ENCODE measurements around the gene STK10.

The STK10 gene

DNA sequence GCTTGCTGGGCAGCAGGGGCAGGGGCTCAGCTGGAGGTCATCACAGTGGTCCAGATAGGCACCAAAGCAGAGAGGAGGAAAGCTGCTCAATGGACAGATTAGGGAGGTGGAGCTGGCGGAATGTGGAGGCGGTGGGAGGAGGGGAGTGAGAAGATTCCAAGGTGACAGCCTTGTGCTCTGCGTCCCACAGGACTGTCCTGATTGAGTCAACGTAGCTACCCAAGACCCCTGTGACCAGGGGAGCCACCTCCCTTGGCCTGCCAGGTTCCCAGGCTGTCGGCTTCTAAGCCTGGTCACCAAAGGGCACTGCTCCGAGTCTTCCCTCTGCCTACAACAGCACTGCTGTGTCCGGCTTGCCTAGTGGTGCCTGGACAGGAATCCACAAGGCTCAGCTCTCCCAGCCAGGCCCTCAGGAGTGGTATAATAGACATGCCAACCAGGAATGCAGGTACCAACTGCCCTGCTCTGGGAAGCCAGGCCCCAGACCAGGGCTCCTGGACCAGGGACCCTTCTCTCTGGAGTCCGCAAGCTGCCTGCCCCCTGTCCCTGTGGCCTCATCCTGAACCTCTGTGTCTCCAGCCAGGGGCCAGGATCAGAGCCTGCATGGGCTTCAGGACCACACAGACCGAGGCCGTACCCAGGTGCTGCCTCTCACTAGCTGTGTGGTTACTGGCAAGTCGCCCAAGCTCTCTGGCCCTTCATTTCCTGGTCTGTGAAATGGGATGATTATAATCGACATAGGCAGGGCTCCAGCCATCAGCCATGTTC lies 67.9 kb downstream of the STK10 start:
- ChIA-PET CTCF (no interaction called here), POLR2A (no interaction called here)
- DNase-seq (ENCODE audit: extremely low spot score) = no peak
- TF ChIP-seq L3MBTL2 (conservative IDR thresholded peaks at IDR 0.05) (no peak), ZNF384 (IDR thresholded peaks at IDR 0.05) (no peak), NFRKB (IDR thresholded peaks at IDR 0.05) (no peak)

DNA sequence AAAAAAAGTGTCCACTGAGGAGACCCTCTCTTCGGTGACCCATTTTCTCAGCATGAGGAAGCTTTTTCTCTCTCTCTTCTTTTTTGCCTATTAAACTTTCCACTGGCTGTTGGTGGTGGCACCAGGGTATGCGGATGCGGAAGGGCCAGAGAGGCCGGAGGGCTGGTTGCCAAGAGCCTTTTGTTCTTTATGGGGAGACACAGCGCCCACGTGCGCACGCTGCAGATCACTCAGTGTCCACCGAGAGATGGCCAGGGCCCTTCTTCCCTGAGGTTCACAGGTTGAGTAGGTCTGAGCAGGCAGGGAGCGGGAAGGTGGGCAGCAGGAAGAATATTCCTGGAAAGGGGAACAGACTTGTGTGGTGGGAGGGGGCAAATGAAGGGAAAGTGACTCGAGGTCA lies 69.1 kb downstream of the STK10 start:
- TF ChIP-seq BHLHE40 (IDR thresholded peaks at IDR 0.05; ENCODE audit: borderline replicate concordance) (no peak), CTBP1 (IDR thresholded peaks at IDR 0.05; ENCODE audit: borderline replicate concordance) (no peak), FOXM1 (IDR thresholded peaks at IDR 0.05; ENCODE audit: borderline replicate concordance) (no peak), SUZ12 (IDR thresholded peaks at IDR 0.05) (no peak), LEF1 (IDR thresholded peaks at IDR 0.05; ENCODE audit: borderline replicate concordance) (no peak), TARDBP (IDR thresholded peaks at IDR 0.05) (no peak), SP1 (IDR thresholded peaks at IDR 0.05) (no peak), ARNT (IDR thresholded peaks at IDR 0.05) (no peak), L3MBTL2 (conservative IDR thresholded peaks at IDR 0.05) (no peak), ZNF384 (IDR thresholded peaks at IDR 0.05) (no peak), HDGF (IDR thresholded peaks at IDR 0.05; ENCODE audit: borderline replicate concordance) (no peak), FOXK2 (IDR thresholded peaks at IDR 0.05) (no peak), FOXA1 (IDR thresholded peaks at IDR 0.05) (no peak), NFRKB (IDR thresholded peaks at IDR 0.05) (no peak), ELF4 (IDR thresholded peaks at IDR 0.05) (no peak)
- TF ChIP-seq, protein P1, sequence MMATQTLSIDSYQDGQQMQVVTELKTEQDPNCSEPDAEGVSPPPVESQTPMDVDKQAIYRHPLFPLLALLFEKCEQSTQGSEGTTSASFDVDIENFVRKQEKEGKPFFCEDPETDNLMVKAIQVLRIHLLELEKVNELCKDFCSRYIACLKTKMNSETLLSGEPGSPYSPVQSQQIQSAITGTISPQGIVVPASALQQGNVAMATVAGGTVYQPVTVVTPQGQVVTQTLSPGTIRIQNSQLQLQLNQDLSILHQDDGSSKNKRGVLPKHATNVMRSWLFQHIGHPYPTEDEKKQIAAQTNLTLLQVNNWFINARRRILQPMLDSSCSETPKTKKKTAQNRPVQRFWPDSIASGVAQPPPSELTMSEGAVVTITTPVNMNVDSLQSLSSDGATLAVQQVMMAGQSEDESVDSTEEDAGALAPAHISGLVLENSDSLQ (IDR thresholded peaks at IDR 0.05) = no peak
- no peak for DNase-seq (ENCODE audit: extremely low spot score)
- ChIA-PET CTCF (no interaction called here), POLR2A (no interaction called here)

DNA sequence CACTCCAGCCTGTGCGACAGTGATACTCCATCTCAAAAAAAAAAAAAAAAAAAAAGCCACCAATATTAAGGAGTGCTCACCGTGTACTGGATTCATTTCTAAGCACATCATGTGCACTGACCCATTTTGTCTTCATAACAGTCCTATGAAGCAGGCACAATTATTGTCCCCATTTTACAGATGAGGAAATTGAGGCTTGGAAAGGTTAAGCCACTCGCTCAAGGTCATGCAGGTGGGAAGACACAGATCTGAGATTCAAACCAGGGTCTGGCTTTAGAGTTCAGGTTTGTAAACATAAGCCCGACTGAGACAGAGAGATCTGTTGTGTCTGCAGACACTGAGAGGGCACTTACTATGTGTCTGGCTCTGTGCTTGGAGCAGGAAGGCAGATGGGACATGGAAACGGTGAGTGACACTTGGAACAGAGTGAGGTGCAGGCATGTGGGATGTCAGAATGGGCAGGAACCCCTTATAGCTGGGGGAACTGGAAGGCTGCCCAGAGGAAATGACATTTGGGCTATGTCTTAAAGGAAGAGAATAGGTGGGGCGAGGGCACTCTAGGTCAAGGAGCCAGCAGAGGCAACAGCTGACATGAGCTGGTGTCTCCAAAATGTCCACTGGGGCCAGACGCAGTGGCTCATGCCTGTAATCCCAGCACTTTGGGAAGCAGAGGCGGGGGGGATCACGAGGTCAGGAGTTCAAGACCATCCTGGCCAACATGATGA lies 69.9 kb downstream of the STK10 start:
- TF ChIP-seq L3MBTL2 (conservative IDR thresholded peaks at IDR 0.05) = no peak
- no peak for TF ChIP-seq BHLHE40 (IDR thresholded peaks at IDR 0.05; ENCODE audit: borderline replicate concordance)
- TF ChIP-seq TARDBP (IDR thresholded peaks at IDR 0.05) = no peak
- no peak for TF ChIP-seq FOXM1 (IDR thresholded peaks at IDR 0.05; ENCODE audit: borderline replicate concordance)
- TF ChIP-seq ZNF384 (IDR thresholded peaks at IDR 0.05) = no peak
- TF ChIP-seq, protein P1 (IDR thresholded peaks at IDR 0.05) = no peak
- TF ChIP-seq FOXK2 (IDR thresholded peaks at IDR 0.05) = no peak
- no peak for TF ChIP-seq NFRKB (IDR thresholded peaks at IDR 0.05)
- no peak for TF ChIP-seq HDGF (IDR thresholded peaks at IDR 0.05; ENCODE audit: borderline replicate concordance)
- TF ChIP-seq ELF4 (IDR thresholded peaks at IDR 0.05) = no peak
- no peak for TF ChIP-seq LEF1 (IDR thresholded peaks at IDR 0.05; ENCODE audit: borderline replicate concordance)
- TF ChIP-seq ARNT (IDR thresholded peaks at IDR 0.05) = no peak
- TF ChIP-seq CTBP1 (IDR thresholded peaks at IDR 0.05; ENCODE audit: borderline replicate concordance) = no peak
- no peak for TF ChIP-seq SUZ12 (IDR thresholded peaks at IDR 0.05)
- TF ChIP-seq SP1 (IDR thresholded peaks at IDR 0.05) = no peak
- no peak for TF ChIP-seq FOXA1 (IDR thresholded peaks at IDR 0.05)
- ChIA-PET POLR2A (no interaction called here), CTCF (no interaction called here)
- no peak for DNase-seq (ENCODE audit: extremely low spot score)

DNA sequence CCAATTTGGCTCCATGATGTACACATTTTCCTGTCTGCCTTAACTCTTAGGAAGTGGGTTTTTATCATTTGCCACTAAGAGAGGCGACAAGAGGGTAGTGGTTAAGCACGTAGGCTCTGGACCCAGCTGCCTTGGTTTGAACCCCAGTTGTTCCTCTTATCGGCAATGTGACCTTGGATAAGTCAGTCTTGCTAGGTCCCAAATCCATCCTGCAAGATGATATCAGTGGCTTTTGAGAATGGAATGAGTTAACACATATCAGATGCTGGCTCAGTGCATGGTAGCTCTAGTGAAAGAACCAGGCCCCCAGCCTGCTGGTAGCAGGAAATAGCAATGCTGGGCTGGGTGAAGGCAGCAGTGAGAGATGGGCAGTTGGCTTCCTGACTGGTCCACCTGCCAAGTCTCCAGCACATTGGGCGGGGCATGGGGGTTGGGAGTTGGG lies 72.5 kb downstream of the STK10 start:
- no peak for DNase-seq (ENCODE audit: extremely low spot score)
- ChIA-PET POLR2A (no interaction called here), CTCF (no interaction called here)
- TF ChIP-seq FOXA1 (IDR thresholded peaks at IDR 0.05) = no peak
- TF ChIP-seq FOXM1 (IDR thresholded peaks at IDR 0.05; ENCODE audit: borderline replicate concordance) = no peak
- no peak for TF ChIP-seq BHLHE40 (IDR thresholded peaks at IDR 0.05; ENCODE audit: borderline replicate concordance)
- no peak for TF ChIP-seq ZNF384 (IDR thresholded peaks at IDR 0.05)
- no peak for TF ChIP-seq LEF1 (IDR thresholded peaks at IDR 0.05; ENCODE audit: borderline replicate concordance)
- TF ChIP-seq NFRKB (IDR thresholded peaks at IDR 0.05) = no peak
- TF ChIP-seq, protein P1 (IDR thresholded peaks at IDR 0.05) = no peak
- no peak for TF ChIP-seq ELF4 (IDR thresholded peaks at IDR 0.05)
- TF ChIP-seq FOXK2 (IDR thresholded peaks at IDR 0.05) = no peak
- TF ChIP-seq TARDBP (IDR thresholded peaks at IDR 0.05) = no peak
- TF ChIP-seq L3MBTL2 (conservative IDR thresholded peaks at IDR 0.05) = no peak
- no peak for TF ChIP-seq SP1 (IDR thresholded peaks at IDR 0.05)
- TF ChIP-seq CTBP1 (IDR thresholded peaks at IDR 0.05; ENCODE audit: borderline replicate concordance) = no peak
- TF ChIP-seq SUZ12 (IDR thresholded peaks at IDR 0.05) = no peak
- no peak for TF ChIP-seq HDGF (IDR thresholded peaks at IDR 0.05; ENCODE audit: borderline replicate concordance)
- TF ChIP-seq ARNT (IDR thresholded peaks at IDR 0.05) = no peak

DNA sequence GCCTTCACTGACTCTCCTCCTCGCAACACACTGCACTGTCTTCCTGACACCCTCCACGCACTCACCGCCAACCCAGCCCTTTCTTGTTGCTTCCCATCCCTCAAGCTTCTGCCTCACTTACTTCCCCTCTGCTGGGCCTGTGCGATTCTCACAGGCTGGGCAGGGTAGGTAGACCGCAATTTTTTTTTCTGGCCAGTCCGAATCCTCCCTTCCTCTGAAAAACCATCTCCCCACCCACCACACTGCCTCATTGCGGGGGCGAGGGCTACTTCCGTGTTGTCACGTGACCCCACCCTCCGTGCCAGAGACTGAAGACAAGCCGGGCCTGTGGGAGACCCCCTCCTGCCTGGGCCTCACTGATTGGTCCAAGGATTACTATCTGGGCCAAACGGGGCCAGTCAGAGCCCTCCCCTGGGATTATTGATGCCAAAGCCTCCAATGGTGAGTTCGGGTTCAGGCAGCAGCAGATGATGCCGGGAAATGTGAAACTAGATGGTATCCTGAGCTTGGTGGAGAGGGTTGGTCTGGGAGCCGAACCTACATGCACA lies 73.1 kb downstream of the STK10 start:
- DNase-seq (ENCODE audit: extremely low spot score) = no peak
- TF ChIP-seq FOXM1 (IDR thresholded peaks at IDR 0.05; ENCODE audit: borderline replicate concordance) = no peak
- TF ChIP-seq, protein P1 (IDR thresholded peaks at IDR 0.05) = 0 out of 2 replicates have a peak, but pooled peaks have one; percentile 29
- TF ChIP-seq ARNT (IDR thresholded peaks at IDR 0.05) = no peak
- TF ChIP-seq FOXA1 (IDR thresholded peaks at IDR 0.05) = no peak
- CTCF ChIA-PET = interaction anchor here (1.0 kb wide), 1 partner anchor 168 kb away, joined by 3 read pairs; no protein-coding TSS in a partner anchor
- POLR2A ChIA-PET = no interaction called here
